ENCODE data around the gene PAM. TPM values are rescaled to one million over a fixed set of nuclear protein-coding genes. Genes with fewer than 3 reads are reported as not detected.

Gene PAM
- total RNA-seq, 2 donors from 2014 or later, result 32.9 to 38.2 TPM

DNA sequence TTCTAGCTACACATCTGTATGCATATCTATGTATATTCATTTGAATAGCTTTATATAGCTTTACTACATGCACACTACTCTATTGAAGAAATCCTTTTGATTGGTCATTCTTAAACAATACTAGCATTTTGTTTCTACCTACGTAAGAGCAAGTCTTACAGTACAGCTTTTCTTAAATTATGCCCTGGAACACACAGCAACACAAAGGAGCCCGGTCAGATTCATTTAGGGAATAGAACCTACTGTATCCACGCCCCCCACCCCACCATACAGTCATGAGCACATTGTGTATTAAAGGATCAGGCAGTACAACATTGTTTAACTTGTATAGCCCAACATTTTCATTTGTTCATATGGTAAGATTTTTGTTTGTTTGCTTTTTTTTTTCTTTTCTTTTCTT, 202.0 kb downstream of the PAM start:
- DNase-seq, result no peak
- TF ChIP-seq CTCF (conservative IDR thresholded peaks at IDR 0.05), result no peak
- H3K36me3 ChIP-seq (ENCODE audit: control insufficient read depth, insufficient read depth, low read length), result no peaks in the 10 kb centered on the region
- H3K4me3 ChIP-seq (ENCODE audit: low read length), result no peak overlapping the region
- Mint-ChIP-seq H3K27ac (no peak overlapping the region), H3K36me3 (ENCODE audit: low read depth) (no peaks in the 10 kb centered on the region), H3K4me1 (no peaks in the 10 kb centered on the region), H3K4me3 (no peak overlapping the region), H3K27me3 (ENCODE audit: insufficient read depth) (no peaks in the 10 kb centered on the region), H3K9me3 (no peaks in the 10 kb centered on the region)
- H3K4me1 ChIP-seq (ENCODE audit: control insufficient read depth, insufficient read depth, low read length), result no peaks in the 10 kb centered on the region
- no peaks in the 10 kb centered on the region for H3K27me3 ChIP-seq (ENCODE audit: control insufficient read depth, insufficient read depth, low read length, poor library complexity, severe bottlenecking)
- H3K9me3 ChIP-seq (ENCODE audit: control insufficient read depth, low read length), result no peaks in the 10 kb centered on the region
- 83 to 100% methylated on average over 1 to 2 of the region's 3 CpGs for WGBS, 2 experiments (ENCODE audit: insufficient coverage in 1 of 2, insufficient read length in 1 of 2)
- no peak overlapping the region for H3K9ac ChIP-seq (ENCODE audit: extremely low read depth, low read length, poor library complexity, severe bottlenecking)
- no peak overlapping the region for H3K27ac ChIP-seq (ENCODE audit: low read depth, low read length)

- Mint-ChIP-seq H3K4me1 (no peaks in the 10 kb centered on the region), H3K4me3 (no peak overlapping the region), H3K9me3 (no peaks in the 10 kb centered on the region), H3K27me3 (ENCODE audit: insufficient read depth) (no peaks in the 10 kb centered on the region), H3K36me3 (ENCODE audit: low read depth) (no peaks in the 10 kb centered on the region), H3K27ac (no peak overlapping the region)
- Histone ChIP-seq H3K4me3 (ENCODE audit: low read length) (no peak overlapping the region), H3K27ac (ENCODE audit: low read depth, low read length) (no peak overlapping the region), H3K27me3 (ENCODE audit: control insufficient read depth, insufficient read depth, low read length, poor library complexity, severe bottlenecking) (no peaks in the 10 kb centered on the region), H3K4me1 (ENCODE audit: control insufficient read depth, insufficient read depth, low read length) (no peaks in the 10 kb centered on the region), H3K36me3 (ENCODE audit: control insufficient read depth, insufficient read depth, low read length) (no peaks in the 10 kb centered on the region), H3K9me3 (ENCODE audit: control insufficient read depth, low read length) (no peaks in the 10 kb centered on the region), H3K9ac (ENCODE audit: extremely low read depth, low read length, poor library complexity, severe bottlenecking) (no peak overlapping the region)
- DNase-seq, result no peak
- no peak for TF ChIP-seq CTCF (conservative IDR thresholded peaks at IDR 0.05)
- WGBS, 2 experiments (ENCODE audit: insufficient coverage in 1 of 2, insufficient read length in 1 of 2), result 100% methylated on average over 1 of the region's 1 CpG
Observed at GRCh38 chr5:102958481-102959011, 203.4 kb downstream of the PAM start.

GRCh38 chr5:102959055-102959454, 203.9 kb downstream of the PAM start:
- no peaks in the 10 kb centered on the region for H3K4me1 ChIP-seq (ENCODE audit: control insufficient read depth, insufficient read depth, low read length)
- H3K9ac ChIP-seq (ENCODE audit: extremely low read depth, low read length, poor library complexity, severe bottlenecking), result no peak overlapping the region
- WGBS, 2 experiments (ENCODE audit: insufficient coverage in 1 of 2, insufficient read length in 1 of 2), result 88 to 100% methylated on average over 1 of the region's 1 CpG
- H3K9me3 ChIP-seq (ENCODE audit: control insufficient read depth, low read length), result no peaks in the 10 kb centered on the region
- Mint-ChIP-seq H3K27ac (no peak overlapping the region), H3K36me3 (ENCODE audit: low read depth) (no peaks in the 10 kb centered on the region), H3K4me1 (no peaks in the 10 kb centered on the region), H3K9me3 (no peaks in the 10 kb centered on the region), H3K4me3 (no peak overlapping the region), H3K27me3 (ENCODE audit: insufficient read depth) (no peaks in the 10 kb centered on the region)
- no peak overlapping the region for H3K4me3 ChIP-seq (ENCODE audit: low read length)
- DNase-seq, result no peak
- no peaks in the 10 kb centered on the region for H3K27me3 ChIP-seq (ENCODE audit: control insufficient read depth, insufficient read depth, low read length, poor library complexity, severe bottlenecking)
- no peaks in the 10 kb centered on the region for H3K36me3 ChIP-seq (ENCODE audit: control insufficient read depth, insufficient read depth, low read length)
- H3K27ac ChIP-seq (ENCODE audit: low read depth, low read length), result no peak overlapping the region
- TF ChIP-seq CTCF (conservative IDR thresholded peaks at IDR 0.05), result no peak
